ENCODE measurements around the gene SMIM31.

DNA sequence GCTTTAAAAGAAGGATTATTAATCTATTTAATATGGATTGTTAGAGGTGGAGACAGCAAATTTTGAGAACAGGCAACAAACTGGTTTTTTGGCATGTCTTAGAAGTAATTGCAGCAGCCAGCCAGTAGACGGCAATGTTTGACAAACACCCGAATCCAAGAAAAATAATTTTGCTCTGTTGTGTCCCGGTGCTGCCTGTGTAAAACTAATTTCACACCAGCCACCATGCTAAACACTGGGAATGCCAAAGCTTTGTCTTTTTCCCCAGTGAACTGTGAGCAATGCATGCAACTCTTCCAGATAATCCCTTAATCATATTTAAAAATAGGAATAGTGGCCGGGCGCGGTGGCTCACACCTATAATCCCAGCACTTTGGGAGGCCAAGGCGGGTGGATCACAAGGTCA lies 25.9 kb downstream of the SMIM31 start:
- TF ChIP-seq EZH2phosphoT487 (IDR thresholded peaks at IDR 0.05; ENCODE audit: borderline replicate concordance, low read length), result no peak
- TF ChIP-seq, protein P1, sequence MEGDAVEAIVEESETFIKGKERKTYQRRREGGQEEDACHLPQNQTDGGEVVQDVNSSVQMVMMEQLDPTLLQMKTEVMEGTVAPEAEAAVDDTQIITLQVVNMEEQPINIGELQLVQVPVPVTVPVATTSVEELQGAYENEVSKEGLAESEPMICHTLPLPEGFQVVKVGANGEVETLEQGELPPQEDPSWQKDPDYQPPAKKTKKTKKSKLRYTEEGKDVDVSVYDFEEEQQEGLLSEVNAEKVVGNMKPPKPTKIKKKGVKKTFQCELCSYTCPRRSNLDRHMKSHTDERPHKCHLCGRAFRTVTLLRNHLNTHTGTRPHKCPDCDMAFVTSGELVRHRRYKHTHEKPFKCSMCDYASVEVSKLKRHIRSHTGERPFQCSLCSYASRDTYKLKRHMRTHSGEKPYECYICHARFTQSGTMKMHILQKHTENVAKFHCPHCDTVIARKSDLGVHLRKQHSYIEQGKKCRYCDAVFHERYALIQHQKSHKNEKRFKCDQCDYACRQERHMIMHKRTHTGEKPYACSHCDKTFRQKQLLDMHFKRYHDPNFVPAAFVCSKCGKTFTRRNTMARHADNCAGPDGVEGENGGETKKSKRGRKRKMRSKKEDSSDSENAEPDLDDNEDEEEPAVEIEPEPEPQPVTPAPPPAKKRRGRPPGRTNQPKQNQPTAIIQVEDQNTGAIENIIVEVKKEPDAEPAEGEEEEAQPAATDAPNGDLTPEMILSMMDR (IDR thresholded peaks at IDR 0.05; ENCODE audit: low read depth, low read length, poor library complexity, severe bottlenecking), result peak; percentile 76
